ENCODE results near the gene C11orf71.

The C11orf71 gene

DNA sequence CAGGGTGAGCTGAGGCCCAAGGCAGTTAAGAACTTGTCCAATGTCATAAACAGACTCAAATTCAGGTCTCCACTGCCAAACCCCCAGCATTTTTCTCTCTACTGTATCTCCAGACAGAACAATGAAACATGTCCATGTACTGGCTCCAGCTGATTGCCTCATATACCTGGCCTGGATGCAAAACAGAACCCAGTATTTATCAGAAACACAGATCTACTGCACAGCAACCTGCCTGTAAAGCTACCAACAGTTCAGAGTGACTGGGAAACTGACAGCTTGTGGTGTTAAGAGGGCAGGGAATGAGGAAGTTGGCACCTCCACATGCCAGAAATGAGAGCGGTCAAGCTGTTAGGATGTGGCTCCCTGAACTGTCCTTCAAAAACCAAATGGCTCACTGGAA, 41.6 kb downstream of the C11orf71 start:
- no peak for DNase-seq (ENCODE audit: low read depth)

DNA sequence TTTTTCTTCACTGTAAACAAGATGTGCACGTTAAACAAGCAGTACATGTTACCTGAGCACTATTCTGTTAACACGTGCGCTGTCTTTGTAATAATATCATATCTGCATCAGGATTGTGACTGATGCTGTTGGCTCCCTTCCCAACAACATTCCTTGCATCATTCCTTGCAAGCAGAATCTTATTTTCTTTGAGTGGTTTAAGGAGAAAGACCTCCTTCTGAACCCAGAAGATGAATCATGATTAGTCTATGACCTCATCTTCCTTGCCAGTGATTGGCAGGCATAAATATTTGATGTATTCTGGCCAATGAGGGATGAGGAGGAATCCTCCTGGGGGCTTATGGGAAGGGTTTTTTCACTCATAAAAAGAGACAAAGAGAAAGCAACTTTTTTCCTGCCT, 46.2 kb downstream of the C11orf71 start:
- DNase-seq (ENCODE audit: low read depth): peak; percentile 92

GRCh38 chr11:114353443-114353842, 46.9 kb downstream of the C11orf71 start:
- DNase-seq (ENCODE audit: low read depth): peak; percentile 74

DNA sequence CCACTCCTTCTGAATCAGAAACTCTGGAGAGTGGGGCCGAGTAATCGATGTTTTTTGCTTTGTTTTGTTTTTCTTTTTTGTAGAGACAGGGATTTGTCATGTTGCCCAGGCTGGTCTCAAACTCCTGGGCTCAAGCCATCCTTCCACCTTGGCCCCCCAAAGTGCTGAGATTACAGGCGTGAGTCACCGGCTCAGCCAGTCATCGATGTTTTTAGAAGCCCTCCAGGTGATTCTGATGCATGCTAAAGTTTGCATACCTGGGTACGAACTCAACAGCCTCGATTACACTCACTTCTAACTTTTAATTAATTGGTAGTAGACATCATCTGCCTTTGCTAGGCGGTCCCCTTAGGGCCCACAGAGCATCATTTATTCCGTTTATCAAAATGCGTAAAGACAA, 50.3 kb downstream of the C11orf71 start:
- DNase-seq (ENCODE audit: low read depth): no peak

Measured in ELR (cell line).